KOPT-K1 (cell line): ENCODE measurements around the gene ANKS1B.

Experiments
- H3K27ac ChIP-seq: fragments of 200-600 bp; sonication (generic); 2 replicates; pipeline ENCODE4 v1.5.1; 2016; ENCODE audit warnings: antibody characterized with exemption, mild to moderate bottlenecking, low read depth, low read length; ENCODE audit not compliant: poor library complexity, severe bottlenecking
- H3K36me3 ChIP-seq: fragments of 200-600 bp; sonication (generic); 2 replicates; pipeline ENCODE4 v1.5.1; 2017; ENCODE audit warnings: antibody characterized with exemption, mild to moderate bottlenecking, low read length, moderate library complexity; ENCODE audit not compliant: insufficient read depth
- H3K9me3 ChIP-seq: fragments of 200-600 bp; sonication (generic); 2 replicates; pipeline ENCODE4 v1.5.1; 2017; ENCODE audit warnings: antibody characterized with exemption, low read length, mild to moderate bottlenecking; ENCODE audit not compliant: insufficient read depth, poor library complexity, severe bottlenecking

ANKS1B gene

GRCh38 chr12:99140017-99140720, 844.6 kb downstream of the ANKS1B start:
- no peaks in the 10 kb centered on the region for H3K36me3 ChIP-seq
- no peaks in the 10 kb centered on the region for H3K9me3 ChIP-seq
- H3K27ac ChIP-seq, result no peak overlapping the region

GRCh38 chr12:99138393-99138792, 846.3 kb downstream of the ANKS1B start:
- Histone ChIP-seq H3K27ac (no peak overlapping the region), H3K36me3 (no peaks in the 10 kb centered on the region), H3K9me3 (no peaks in the 10 kb centered on the region)

- H3K27ac ChIP-seq, result no peak overlapping the region
These were observed 847.4 kb downstream of the ANKS1B start for GRCh38 chr12:99137124-99137855.

GRCh38 chr12:99136516-99136915, 848.2 kb downstream of the ANKS1B start:
- H3K36me3 ChIP-seq, result no peaks in the 10 kb centered on the region
- no peak overlapping the region for H3K27ac ChIP-seq
- H3K9me3 ChIP-seq, result no peaks in the 10 kb centered on the region

More at GRCh38 chr12:99137124-99137855, 847.4 kb downstream of the ANKS1B start:
- Histone ChIP-seq H3K36me3 (no peaks in the 10 kb centered on the region), H3K9me3 (no peaks in the 10 kb centered on the region)

- Histone ChIP-seq H3K36me3 (no peaks in the 10 kb centered on the region), H3K9me3 (no peaks in the 10 kb centered on the region), H3K27ac (no peak overlapping the region)
These were observed 849.4 kb downstream of the ANKS1B start for GRCh38 chr12:99135376-99135775.

- Histone ChIP-seq H3K9me3 (no peaks in the 10 kb centered on the region), H3K36me3 (no peaks in the 10 kb centered on the region), H3K27ac (no peak overlapping the region)
These were observed 851.3 kb downstream of the ANKS1B start for GRCh38 chr12:99133401-99133800.

GRCh38 chr12:99131751-99132199, 853.0 kb downstream of the ANKS1B start:
- Histone ChIP-seq H3K36me3 (no peaks in the 10 kb centered on the region), H3K27ac (no peak overlapping the region), H3K9me3 (no peaks in the 10 kb centered on the region)

GRCh38 chr12:99130808-99131553, 853.8 kb downstream of the ANKS1B start:
- Histone ChIP-seq H3K27ac (no peak overlapping the region), H3K9me3 (no peaks in the 10 kb centered on the region), H3K36me3 (no peaks in the 10 kb centered on the region)

- no peaks in the 10 kb centered on the region for H3K36me3 ChIP-seq
- H3K27ac ChIP-seq, result no peak overlapping the region
- no peaks in the 10 kb centered on the region for H3K9me3 ChIP-seq
These were observed 856.4 kb downstream of the ANKS1B start for GRCh38 chr12:99128246-99128802.

- Histone ChIP-seq H3K36me3 (no peaks in the 10 kb centered on the region), H3K9me3 (no peaks in the 10 kb centered on the region), H3K27ac (no peak overlapping the region)
These were observed 861.8 kb downstream of the ANKS1B start for GRCh38 chr12:99122959-99123358.

GRCh38 chr12:99122496-99122895, 862.2 kb downstream of the ANKS1B start:
- no peaks in the 10 kb centered on the region for H3K36me3 ChIP-seq
- no peak overlapping the region for H3K27ac ChIP-seq
- no peaks in the 10 kb centered on the region for H3K9me3 ChIP-seq

- Histone ChIP-seq H3K9me3 (no peaks in the 10 kb centered on the region), H3K36me3 (no peaks in the 10 kb centered on the region), H3K27ac (no peak overlapping the region)
These were observed 863.2 kb downstream of the ANKS1B start for GRCh38 chr12:99121546-99121945.

GRCh38 chr12:99119943-99120342, 864.8 kb downstream of the ANKS1B start:
- H3K36me3 ChIP-seq, result no peaks in the 10 kb centered on the region
- no peak overlapping the region for H3K27ac ChIP-seq
- no peaks in the 10 kb centered on the region for H3K9me3 ChIP-seq

- no peaks in the 10 kb centered on the region for H3K36me3 ChIP-seq
- no peak overlapping the region for H3K27ac ChIP-seq
- no peaks in the 10 kb centered on the region for H3K9me3 ChIP-seq
These were observed 865.3 kb downstream of the ANKS1B start for GRCh38 chr12:99119449-99119848.

- Histone ChIP-seq H3K9me3 (no peaks in the 10 kb centered on the region), H3K36me3 (no peaks in the 10 kb centered on the region), H3K27ac (no peak overlapping the region)
These were observed 873.1 kb downstream of the ANKS1B start for GRCh38 chr12:99111600-99111999.
